GM23248 (cell line): ENCODE measurements around the gene KDF1. TPM values are rescaled to one million over a fixed set of nuclear protein-coding genes. Genes with fewer than 3 reads are reported as not detected.

Experiments used
- DNase-seq: peaks from one replicate; pipeline ENCODE4 v3.0.0-alpha.2; 2015
- H2AFZ ChIP-seq: fragments of 200-600 bp; sonication (generic); 2 replicates; pipeline ENCODE4 v1.6.1; 2016; ENCODE audit warnings: antibody characterized with exemption
- H3F3A ChIP-seq: fragments of 200-600 bp; sonication (generic); 2 replicates; pipeline ENCODE4 v1.6.1; 2016; ENCODE audit warnings: mild to moderate bottlenecking, antibody characterized with exemption, mixed run types; ENCODE audit not compliant: insufficient read depth
- H3K27ac ChIP-seq: fragments of 200-600 bp; sonication (generic); 2 replicates; pipeline ENCODE4 v1.5.1; 2016; ENCODE audit warnings: mild to moderate bottlenecking
- H3K27me3 ChIP-seq: fragments of 200-600 bp; sonication (generic); replicated peaks from 2 replicates; pipeline ENCODE4 v1.6.1; 2016; ENCODE audit warnings: mild to moderate bottlenecking; ENCODE audit not compliant: insufficient read depth
- H3K36me3 ChIP-seq: fragments of 200-600 bp; sonication (generic); 2 replicates; pipeline ENCODE4 v1.6.1; 2016; ENCODE audit warnings: low read depth, mild to moderate bottlenecking
- H3K4me1 ChIP-seq: fragments of 200-600 bp; sonication (generic); 2 replicates; pipeline ENCODE4 v1.6.1; 2016; ENCODE audit warnings: mild to moderate bottlenecking; ENCODE audit not compliant: insufficient read depth
- H3K4me2 ChIP-seq: fragments of 200-600 bp; sonication (generic); one replicate; pipeline ENCODE4 v1.6.1; 2016; ENCODE audit warnings: mild to moderate bottlenecking; ENCODE audit not compliant: unreplicated experiment
- H3K4me3 ChIP-seq: fragments of 200-600 bp; sonication (generic); 2 replicates; pipeline ENCODE4 v1.5.1; 2016; ENCODE audit warnings: mild to moderate bottlenecking
- H3K79me2 ChIP-seq: fragments of 200-600 bp; sonication (generic); 2 replicates; pipeline ENCODE4 v1.6.1; 2016; ENCODE audit warnings: mild to moderate bottlenecking; ENCODE audit not compliant: insufficient read depth
- H3K9ac ChIP-seq: fragments of 200-600 bp; sonication (generic); 2 replicates; pipeline ENCODE4 v1.6.1; 2016; ENCODE audit warnings: mild to moderate bottlenecking
- H3K9me2 ChIP-seq: fragments of 200-600 bp; sonication (generic); 2 replicates; pipeline ENCODE4 v1.6.1; 2016; ENCODE audit warnings: mixed run types, mild to moderate bottlenecking, moderate library complexity; ENCODE audit not compliant: insufficient read depth
- H3K9me3 ChIP-seq: fragments of 200-600 bp; sonication (generic); one replicate; pipeline ENCODE4 v1.6.1; 2017; ENCODE audit warnings: low read depth
- H4K20me1 ChIP-seq: fragments of 200-600 bp; sonication (generic); 2 replicates; pipeline ENCODE4 v1.6.0; 2016; ENCODE audit not compliant: insufficient read depth
- EZH2 ChIP-seq: fragments of 200-600 bp; sonication (generic); IDR thresholded peaks from 2 replicates; pipeline ENCODE4 v1.6.1; 2018; ENCODE audit warnings: antibody characterized with exemption, mild to moderate bottlenecking; ENCODE audit not compliant: insufficient read depth, poor library complexity, severe bottlenecking
- EZH2phosphoT487 ChIP-seq: fragments of 200-600 bp; sonication (generic); IDR thresholded peaks from 2 replicates; pipeline ENCODE4 v1.6.1; 2018; ENCODE audit warnings: antibody characterized with exemption, moderate library complexity, mild to moderate bottlenecking, low read depth; ENCODE audit not compliant: insufficient read depth
- WGBS, 2 experiments: methylation state at CpG; one replicate each; pipeline ENCODE4 v1.1.6; 2015 to 2017; ENCODE audit warnings: low lambda C conversion rate in 2 of 2, low coverage in 1 of 2; ENCODE audit errors: missing lambda C conversion rate in 2 of 2; 5-methylcytosine and 5-hydroxymethylcytosine counted together
- in situ Hi-C: fragments of 300-500 bp; cut with MboI; formaldehyde crosslinking; loops from 2 replicates; pipeline ENCODE4 v1.15.0; 2020
- polyA plus RNA-seq: library from polyadenylated mRNA; unstranded; fragments of >200 nt; fragmentation: Nextera tagmentation; extraction: Ambion mirVana; gene quantifications from 2 replicates; pipeline ENCODE4 v1.2.1, GENCODE V29; 2016
- total RNA-seq: library from RNA; depleted of rRNA; stranded (reverse); fragments of >200 nt; shearing (Covaris generic); gene quantifications from 2 replicates; pipeline ENCODE4 v1.2.3, GENCODE V29; 2014

KDF1 gene
- total and polyA plus RNA-seq, 2 experiments from 2014 or later = not detected

GRCh38 chr1:26983863-26984262, 23.6 kb upstream of the KDF1 start:
- Histone ChIP-seq H3F3A (no peaks in the 10 kb centered on the region), H3K79me2 (no peaks in the 10 kb centered on the region), H3K9ac (no peak overlapping the region), H3K4me2 (no peak overlapping the region), H3K27ac (no peak overlapping the region), H3K4me3 (no peak overlapping the region), H3K36me3 (no peaks in the 10 kb centered on the region), H3K27me3 (no peaks in the 10 kb centered on the region), H3K4me1 (no peaks in the 10 kb centered on the region), H2AFZ (no peak overlapping the region; the same call in 1 of the 2 replicates), H3K9me3 (no peaks in the 10 kb centered on the region), H3K9me2 (no peaks in the 10 kb centered on the region), H4K20me1 (no peaks in the 10 kb centered on the region)
- WGBS, 2 experiments = 51 to 57% methylated on average over 5 of the region's 5 CpGs
- TF ChIP-seq EZH2 (no peak), EZH2phosphoT487 (no peak)
- in situ Hi-C loops = no loop called here
- DNase-seq = peak; percentile 63

GRCh38 chr1:26981146-26981846, 21.0 kb upstream of the KDF1 start:
- no peaks in the 10 kb centered on the region for H3K9me3 ChIP-seq
- DNase-seq = no peak
- H3K9me2 ChIP-seq = no peaks in the 10 kb centered on the region
- WGBS, 2 experiments = 98% methylated on average over 3 of the region's 3 CpGs
- no peak overlapping the region for H3K27ac ChIP-seq
- TF ChIP-seq EZH2 = no peak
- no peak for TF ChIP-seq EZH2phosphoT487
- no peaks in the 10 kb centered on the region for H3K36me3 ChIP-seq
- no peaks in the 10 kb centered on the region for H4K20me1 ChIP-seq
- no peaks in the 10 kb centered on the region for H3K79me2 ChIP-seq
- H3F3A ChIP-seq = no peaks in the 10 kb centered on the region
- in situ Hi-C loops = no loop called here
- H3K4me1 ChIP-seq = no peaks in the 10 kb centered on the region
- H2AFZ ChIP-seq = no peak overlapping the region
- no peak overlapping the region for H3K4me2 ChIP-seq
- no peak overlapping the region for H3K9ac ChIP-seq
- no peaks in the 10 kb centered on the region for H3K27me3 ChIP-seq
- H3K4me3 ChIP-seq = no peak overlapping the region

- H3K27me3 ChIP-seq = no peaks in the 10 kb centered on the region
- no peak for DNase-seq
- H4K20me1 ChIP-seq = no peaks in the 10 kb centered on the region
- in situ Hi-C loops = no loop called here
- 64 to 69% methylated on average over 2 of the region's 2 CpGs for whole genome bisulfite sequencing, 2 experiments
- H3K4me3 ChIP-seq = no peak overlapping the region
- H3K9me3 ChIP-seq = no peaks in the 10 kb centered on the region
- no peaks in the 10 kb centered on the region for H3F3A ChIP-seq
- no peaks in the 10 kb centered on the region for H3K36me3 ChIP-seq
- H3K27ac ChIP-seq = no peak overlapping the region
- no peaks in the 10 kb centered on the region for H3K4me1 ChIP-seq
- H3K9ac ChIP-seq = no peak overlapping the region
- H3K9me2 ChIP-seq = no peaks in the 10 kb centered on the region
- no peaks in the 10 kb centered on the region for H3K79me2 ChIP-seq
- no peak overlapping the region for H3K4me2 ChIP-seq
- H2AFZ ChIP-seq = no peak overlapping the region
- TF ChIP-seq EZH2phosphoT487 = no peak
- TF ChIP-seq EZH2 = no peak
Observed at GRCh38 chr1:26978901-26979300, 18.6 kb upstream of the KDF1 start.

- no peak overlapping the region for H2AFZ ChIP-seq
- no peak overlapping the region for H3K9ac ChIP-seq
- no peaks in the 10 kb centered on the region for H3F3A ChIP-seq
- no peaks in the 10 kb centered on the region for H3K27me3 ChIP-seq
- H3K79me2 ChIP-seq = no peaks in the 10 kb centered on the region
- H3K9me3 ChIP-seq = no peaks in the 10 kb centered on the region
- H4K20me1 ChIP-seq = no peaks in the 10 kb centered on the region
- TF ChIP-seq EZH2 (no peak), EZH2phosphoT487 (no peak)
- H3K4me3 ChIP-seq = no peak overlapping the region
- 66 to 75% methylated on average over 3 of the region's 3 CpGs for WGBS, 2 experiments
- H3K36me3 ChIP-seq = no peaks in the 10 kb centered on the region
- H3K9me2 ChIP-seq = no peaks in the 10 kb centered on the region
- peaks cover 7% of the 10 kb centered on the region; the same call in 1 of the 2 replicates for H3K4me1 ChIP-seq
- no peak overlapping the region for H3K4me2 ChIP-seq
- no peak overlapping the region for H3K27ac ChIP-seq
- DNase-seq = no peak
- in situ Hi-C loops = no loop called here
Observed at GRCh38 chr1:26976621-26977510, 16.6 kb upstream of the KDF1 start.
